ENCODE data around the gene ATP6V1B1. TPM values are rescaled to one million over a fixed set of nuclear protein-coding genes. Genes with fewer than 3 reads are reported as not detected.
A peak's percentile ranks its signal among the peaks of the same experiment; 100 is the strongest.

Gene ATP6V1B1
- total and polyA plus RNA-seq, 2 of the 13 experiments (the other 11 are each of a cell fraction or from before 2014, with no cell fraction given): 0.58 to 1.6 TPM

- TF ChIP-seq, protein P1, sequence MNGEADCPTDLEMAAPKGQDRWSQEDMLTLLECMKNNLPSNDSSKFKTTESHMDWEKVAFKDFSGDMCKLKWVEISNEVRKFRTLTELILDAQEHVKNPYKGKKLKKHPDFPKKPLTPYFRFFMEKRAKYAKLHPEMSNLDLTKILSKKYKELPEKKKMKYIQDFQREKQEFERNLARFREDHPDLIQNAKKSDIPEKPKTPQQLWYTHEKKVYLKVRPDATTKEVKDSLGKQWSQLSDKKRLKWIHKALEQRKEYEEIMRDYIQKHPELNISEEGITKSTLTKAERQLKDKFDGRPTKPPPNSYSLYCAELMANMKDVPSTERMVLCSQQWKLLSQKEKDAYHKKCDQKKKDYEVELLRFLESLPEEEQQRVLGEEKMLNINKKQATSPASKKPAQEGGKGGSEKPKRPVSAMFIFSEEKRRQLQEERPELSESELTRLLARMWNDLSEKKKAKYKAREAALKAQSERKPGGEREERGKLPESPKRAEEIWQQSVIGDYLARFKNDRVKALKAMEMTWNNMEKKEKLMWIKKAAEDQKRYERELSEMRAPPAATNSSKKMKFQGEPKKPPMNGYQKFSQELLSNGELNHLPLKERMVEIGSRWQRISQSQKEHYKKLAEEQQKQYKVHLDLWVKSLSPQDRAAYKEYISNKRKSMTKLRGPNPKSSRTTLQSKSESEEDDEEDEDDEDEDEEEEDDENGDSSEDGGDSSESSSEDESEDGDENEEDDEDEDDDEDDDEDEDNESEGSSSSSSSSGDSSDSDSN (CRISPR knock-in tag; IDR thresholded peaks at IDR 0.05): peak; percentile 92; the same call in 1 of the 2 replicates
- TF ChIP-seq ZBTB34 (CRISPR knock-in tag; IDR thresholded peaks at IDR 0.05): 0 out of 2 replicates have a peak, but pooled peaks have one; percentile 51
- TF ChIP-seq ZNF773 (CRISPR knock-in tag; IDR thresholded peaks at IDR 0.05; ENCODE audit: borderline replicate concordance): no peak
- no peak for TF ChIP-seq SRF (IDR thresholded peaks at IDR 0.05; ENCODE audit: low read depth, low read length)
- no peak for TF ChIP-seq KDM6A (CRISPR knock-in tag; IDR thresholded peaks at IDR 0.05; ENCODE audit: low read depth)
- peak; percentile 79 for TF ChIP-seq SP5 (CRISPR knock-in tag; IDR thresholded peaks at IDR 0.05; ENCODE audit: borderline replicate concordance, low read depth)
- peak; percentile 52; the same call in 1 of the 2 replicates for TF ChIP-seq ZNF788 (CRISPR knock-in tag; IDR thresholded peaks at IDR 0.05; ENCODE audit: borderline replicate concordance)
- 0 out of 2 replicates have a peak, but pooled peaks have one; percentile 26 for TF ChIP-seq ZNF329 (CRISPR knock-in tag; IDR thresholded peaks at IDR 0.05; ENCODE audit: low read depth)
- peak; percentile 82; the same call in 1 of the 2 replicates for TF ChIP-seq NCOA1 (CRISPR knock-in tag; IDR thresholded peaks at IDR 0.05)
- TF ChIP-seq, protein P2, sequence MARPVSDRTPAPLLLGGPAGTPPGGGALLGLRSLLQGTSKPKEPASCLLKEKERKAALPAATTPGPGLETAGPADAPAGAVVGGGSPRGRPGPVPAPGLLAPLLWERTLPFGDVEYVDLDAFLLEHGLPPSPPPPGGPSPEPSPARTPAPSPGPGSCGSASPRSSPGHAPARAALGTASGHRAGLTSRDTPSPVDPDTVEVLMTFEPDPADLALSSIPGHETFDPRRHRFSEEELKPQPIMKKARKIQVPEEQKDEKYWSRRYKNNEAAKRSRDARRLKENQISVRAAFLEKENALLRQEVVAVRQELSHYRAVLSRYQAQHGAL (CRISPR knock-in tag; IDR thresholded peaks at IDR 0.05; ENCODE audit: not compliant biosample characterization): no peak
- TF ChIP-seq CBFB (CRISPR knock-in tag; IDR thresholded peaks at IDR 0.05): peak; percentile 82
- TF ChIP-seq, protein P3, sequence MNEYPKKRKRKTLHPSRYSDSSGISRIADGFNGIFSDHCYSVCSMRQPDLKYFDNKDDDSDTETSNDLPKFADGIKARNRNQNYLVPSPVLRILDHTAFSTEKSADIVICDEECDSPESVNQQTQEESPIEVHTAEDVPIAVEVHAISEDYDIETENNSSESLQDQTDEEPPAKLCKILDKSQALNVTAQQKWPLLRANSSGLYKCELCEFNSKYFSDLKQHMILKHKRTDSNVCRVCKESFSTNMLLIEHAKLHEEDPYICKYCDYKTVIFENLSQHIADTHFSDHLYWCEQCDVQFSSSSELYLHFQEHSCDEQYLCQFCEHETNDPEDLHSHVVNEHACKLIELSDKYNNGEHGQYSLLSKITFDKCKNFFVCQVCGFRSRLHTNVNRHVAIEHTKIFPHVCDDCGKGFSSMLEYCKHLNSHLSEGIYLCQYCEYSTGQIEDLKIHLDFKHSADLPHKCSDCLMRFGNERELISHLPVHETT (CRISPR knock-in tag; conservative IDR thresholded peaks at IDR 0.05): peak; percentile 97
- 0 out of 2 replicates have a peak, but pooled peaks have one; percentile 53 for TF ChIP-seq KLF15 (CRISPR knock-in tag; IDR thresholded peaks at IDR 0.05; ENCODE audit: borderline replicate concordance)
- TF ChIP-seq ZNF331 (CRISPR knock-in tag; IDR thresholded peaks at IDR 0.05): peak; percentile 89
- peak; percentile 83; the same call in 1 of the 2 replicates for TF ChIP-seq ZNF83 (CRISPR knock-in tag; IDR thresholded peaks at IDR 0.05; ENCODE audit: borderline replicate concordance)
- TF ChIP-seq, protein P4, sequence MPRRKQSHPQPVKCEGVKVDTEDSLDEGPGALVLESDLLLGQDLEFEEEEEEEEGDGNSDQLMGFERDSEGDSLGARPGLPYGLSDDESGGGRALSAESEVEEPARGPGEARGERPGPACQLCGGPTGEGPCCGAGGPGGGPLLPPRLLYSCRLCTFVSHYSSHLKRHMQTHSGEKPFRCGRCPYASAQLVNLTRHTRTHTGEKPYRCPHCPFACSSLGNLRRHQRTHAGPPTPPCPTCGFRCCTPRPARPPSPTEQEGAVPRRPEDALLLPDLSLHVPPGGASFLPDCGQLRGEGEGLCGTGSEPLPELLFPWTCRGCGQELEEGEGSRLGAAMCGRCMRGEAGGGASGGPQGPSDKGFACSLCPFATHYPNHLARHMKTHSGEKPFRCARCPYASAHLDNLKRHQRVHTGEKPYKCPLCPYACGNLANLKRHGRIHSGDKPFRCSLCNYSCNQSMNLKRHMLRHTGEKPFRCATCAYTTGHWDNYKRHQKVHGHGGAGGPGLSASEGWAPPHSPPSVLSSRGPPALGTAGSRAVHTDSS (CRISPR knock-in tag; conservative IDR thresholded peaks at IDR 0.05): no peak
- no peak for TF ChIP-seq GABPA (IDR thresholded peaks at IDR 0.05; ENCODE audit: low read depth, low read length)
- TF ChIP-seq GABPA (CRISPR knock-in tag; IDR thresholded peaks at IDR 0.05; ENCODE audit: low read depth): 0 out of 2 replicates have a peak, but pooled peaks have one; percentile 34
- no peak for TF ChIP-seq KLF12 (CRISPR knock-in tag; IDR thresholded peaks at IDR 0.05; ENCODE audit: borderline replicate concordance)
- 0 out of 2 replicates have a peak, but pooled peaks have one; percentile 47 for TF ChIP-seq MED13 (CRISPR knock-in tag; IDR thresholded peaks at IDR 0.05)
- no peak; a peak in 1 of 4 replicates for TF ChIP-seq EP300 (IDR thresholded peaks at IDR 0.05; ENCODE audit: low read depth in 2 of 2, low read length in 2 of 2)
- no peak for TF ChIP-seq EP300 (CRISPR knock-in tag; IDR thresholded peaks at IDR 0.05; ENCODE audit: borderline replicate concordance)
Measured at GRCh38 chr2:70994699-70995425, 59.2 kb downstream of the ATP6V1B1 start, which contains the start of gene TEX261 (continued).

All from HepG2 (cell line).